ENCODE results near the gene KLHL22. TPM values are rescaled to one million over a fixed set of nuclear protein-coding genes. Genes with fewer than 3 reads are reported as not detected.

Gene KLHL22
- total and polyA plus RNA-seq, 2 experiments from 2014 or later: 23.6 to 38.0 TPM

DNA sequence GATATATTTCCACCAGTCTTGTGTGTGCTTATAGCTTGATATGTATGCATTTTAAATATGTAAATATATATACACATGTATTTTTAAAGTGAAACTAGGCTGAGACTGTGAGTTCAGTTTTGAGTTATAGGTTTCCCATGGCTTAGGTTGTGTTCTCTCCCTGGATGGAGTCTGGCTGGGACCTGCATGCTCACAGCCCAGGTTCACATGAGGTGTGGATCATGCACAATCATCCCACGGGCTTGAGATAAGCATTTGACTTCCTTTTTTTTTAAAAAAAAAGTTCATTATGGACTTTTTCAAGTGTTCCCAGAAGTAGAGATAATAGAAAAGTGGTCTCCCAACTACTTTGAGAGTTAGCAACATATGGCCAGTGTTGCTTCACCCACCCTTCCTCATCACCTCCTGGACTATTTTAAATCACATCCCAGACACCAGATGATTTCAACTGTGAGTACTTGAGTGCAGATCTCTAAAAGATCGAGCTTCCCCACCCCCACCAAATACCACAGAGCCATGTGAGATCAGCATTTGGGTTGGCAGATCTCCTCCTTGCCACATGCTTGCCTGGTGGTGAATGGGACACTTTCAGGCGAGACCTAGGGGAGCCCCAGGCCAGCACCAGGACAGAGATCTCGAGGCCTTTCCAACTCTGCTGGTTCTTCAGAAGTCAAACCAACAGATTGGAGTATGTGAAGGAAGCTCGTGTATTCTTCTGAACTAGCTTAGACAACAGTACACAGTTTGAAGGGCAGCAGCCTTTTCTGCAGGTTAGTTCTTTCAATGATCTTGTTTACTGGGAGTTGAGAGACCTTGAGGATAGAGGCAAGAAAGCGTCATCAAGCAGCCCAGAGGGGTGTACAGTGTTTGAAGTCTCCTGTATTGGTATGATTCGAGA lies 27.7 kb upstream of the KLHL22 start:
- DNase-seq (ENCODE audit: low spot score): no peak
- Histone ChIP-seq H3K36me3 (replicated peaks; ENCODE audit: insufficient read depth, low read depth) (no peaks in the 10 kb centered on the region), H3K4me1 (ENCODE audit: insufficient read depth) (peaks cover 23% of the 10 kb centered on the region), H3K27me3 (no peaks in the 10 kb centered on the region), H3K9me2 (replicated peaks; ENCODE audit: insufficient read depth) (no peaks in the 10 kb centered on the region), H4K20me1 (ENCODE audit: insufficient read depth, poor library complexity, severe bottlenecking) (peaks cover 74% of the 10 kb centered on the region), H3K79me2 (peaks cover 96% of the 10 kb centered on the region), H2AFZ (no peak overlapping the region), H3K27ac (peak overlapping the region; percentile 57), H3K4me2 (no peak overlapping the region), H3K4me3 (no peak overlapping the region), H3K9me3 (ENCODE audit: low read depth) (no peaks in the 10 kb centered on the region)
- 65% methylated on average over 7 of the region's 7 CpGs for WGBS (ENCODE audit: low lambda C conversion rate, missing lambda C conversion rate)
- TF ChIP-seq EZH2phosphoT487 (IDR thresholded peaks at IDR 0.05; ENCODE audit: low read depth, severe bottlenecking, unreplicated experiment): no peak
- no peak for TF ChIP-seq EZH2 (IDR thresholded peaks at IDR 0.05; ENCODE audit: borderline replicate concordance)
- no peak for TF ChIP-seq CTCF (IDR thresholded peaks at IDR 0.05; ENCODE audit: poor library complexity)

DNA sequence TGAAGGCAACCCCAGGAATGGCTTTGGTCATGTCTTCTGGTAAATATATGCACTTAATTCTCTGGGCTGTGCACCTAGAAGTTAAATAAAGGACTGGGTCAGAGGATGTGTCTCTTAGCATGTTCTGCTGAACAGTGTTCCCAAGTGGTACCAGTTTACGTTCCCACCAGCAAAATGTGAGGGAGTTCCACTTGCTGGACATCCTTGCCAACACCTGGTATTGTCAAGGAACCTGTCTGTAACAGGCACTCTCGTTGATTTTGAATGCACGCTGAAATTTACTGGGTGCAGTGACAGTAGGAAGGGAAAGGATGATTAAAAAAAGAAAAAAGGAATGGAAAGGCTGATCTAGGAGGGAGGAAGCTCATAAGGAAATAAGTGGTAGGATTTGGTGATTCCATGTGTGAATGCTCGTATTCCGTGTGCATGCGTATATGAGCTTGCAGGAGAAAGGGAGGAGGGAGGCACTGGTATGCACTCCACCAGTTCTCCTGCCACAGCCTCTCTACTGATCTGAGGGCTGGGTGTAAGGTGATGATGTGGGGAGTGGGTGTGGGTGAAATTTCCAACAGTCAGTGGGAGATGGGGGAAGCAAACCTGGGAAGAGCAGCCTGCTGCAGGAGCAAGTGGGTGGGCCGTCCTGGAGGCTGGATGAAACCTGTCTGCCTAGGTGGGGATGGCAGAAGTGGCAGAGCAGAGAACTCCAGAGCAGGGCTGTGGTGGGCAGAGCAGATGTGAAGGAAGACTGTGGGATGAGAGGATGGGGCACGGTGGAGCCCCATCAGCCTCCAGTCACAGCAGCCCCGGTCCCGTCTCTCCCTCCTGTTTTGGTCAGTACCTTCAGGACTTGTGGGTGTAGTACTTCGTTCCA lies 26.8 kb upstream of the KLHL22 start:
- TF ChIP-seq CTCF (IDR thresholded peaks at IDR 0.05; ENCODE audit: poor library complexity): no peak
- TF ChIP-seq EZH2phosphoT487 (IDR thresholded peaks at IDR 0.05; ENCODE audit: low read depth, severe bottlenecking, unreplicated experiment): no peak
- no peak for TF ChIP-seq EZH2 (IDR thresholded peaks at IDR 0.05; ENCODE audit: borderline replicate concordance)
- 94% methylated on average over 11 of the region's 11 CpGs for WGBS (ENCODE audit: low lambda C conversion rate, missing lambda C conversion rate)

DNA sequence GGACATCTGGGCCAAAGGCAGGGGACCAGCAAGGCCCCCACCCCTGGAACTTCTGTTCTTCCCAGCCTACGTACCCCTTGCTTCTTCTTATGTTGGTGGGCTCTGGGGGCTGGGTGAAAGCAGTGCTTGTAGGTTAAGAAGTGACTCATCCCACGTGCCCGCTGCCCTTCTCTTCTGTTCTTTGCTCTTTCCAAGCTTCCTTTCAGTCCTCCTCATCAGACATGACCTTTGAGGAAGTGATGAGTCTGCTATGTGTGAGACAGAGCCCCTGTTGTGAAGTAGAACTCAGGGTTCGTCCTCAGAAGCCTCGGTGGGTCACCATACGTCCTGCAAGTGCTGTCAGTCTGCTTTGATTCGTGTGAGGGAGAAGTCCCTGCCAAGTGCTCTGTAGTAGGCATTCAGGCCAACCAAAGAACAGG lies 24.5 kb upstream of the KLHL22 start:
- Histone ChIP-seq H3K79me2 (peaks cover 100% of the 10 kb centered on the region), H3K4me3 (no peak overlapping the region), H3K9me3 (ENCODE audit: low read depth) (no peaks in the 10 kb centered on the region), H3K4me1 (ENCODE audit: insufficient read depth) (peaks cover 19% of the 10 kb centered on the region), H3K4me2 (no peak overlapping the region), H3K36me3 (replicated peaks; ENCODE audit: insufficient read depth, low read depth) (no peaks in the 10 kb centered on the region), H3K27ac (no peak overlapping the region), H3K9me2 (replicated peaks; ENCODE audit: insufficient read depth) (no peaks in the 10 kb centered on the region), H4K20me1 (ENCODE audit: insufficient read depth, poor library complexity, severe bottlenecking) (peaks cover 90% of the 10 kb centered on the region), H3K27me3 (no peaks in the 10 kb centered on the region), H2AFZ (no peak overlapping the region)
- TF ChIP-seq EZH2 (IDR thresholded peaks at IDR 0.05; ENCODE audit: borderline replicate concordance): no peak
- no peak for TF ChIP-seq CTCF (IDR thresholded peaks at IDR 0.05; ENCODE audit: poor library complexity)
- TF ChIP-seq EZH2phosphoT487 (IDR thresholded peaks at IDR 0.05; ENCODE audit: low read depth, severe bottlenecking, unreplicated experiment): no peak
- DNase-seq (ENCODE audit: low spot score): no peak
- 91% methylated on average over 7 of the region's 7 CpGs for WGBS (ENCODE audit: low lambda C conversion rate, missing lambda C conversion rate)

More for the DNA sequence above, 26.8 kb upstream of the KLHL22 start:
- Histone ChIP-seq H3K4me3 (no peak overlapping the region), H3K9me3 (ENCODE audit: low read depth) (no peaks in the 10 kb centered on the region), H3K9me2 (replicated peaks; ENCODE audit: insufficient read depth) (no peaks in the 10 kb centered on the region), H2AFZ (no peak overlapping the region), H3K4me2 (no peak overlapping the region), H3K27ac (peak overlapping the region; percentile 35), H3K4me1 (ENCODE audit: insufficient read depth) (peaks cover 23% of the 10 kb centered on the region), H3K36me3 (replicated peaks; ENCODE audit: insufficient read depth, low read depth) (no peaks in the 10 kb centered on the region), H3K79me2 (peaks cover 96% of the 10 kb centered on the region), H4K20me1 (ENCODE audit: insufficient read depth, poor library complexity, severe bottlenecking) (peaks cover 78% of the 10 kb centered on the region), H3K27me3 (no peaks in the 10 kb centered on the region)
- DNase-seq (ENCODE audit: low spot score): no peak

Data from hepatocyte (in vitro differentiated cells).